Measurements from ENCODE around the gene OVOL1. TPM values are rescaled to one million over a fixed set of nuclear protein-coding genes. Genes with fewer than 3 reads are reported as not detected.

Gene OVOL1
- total RNA-seq, 1 experiment from 2014 or later = not detected

GRCh38 chr11:65782816-65783228, 4.0 kb upstream of the OVOL1 start:
- ChIA-PET POLR2A (ENCODE audit: low non-redundant PET) (interaction anchor here (0.6 kb wide), 1 partner anchor 33 kb away, joined by 3 read pairs; no protein-coding TSS in a partner anchor), CTCF (interaction anchor here (0.6 kb wide), 1 partner anchor 105 kb away, joined by 4 read pairs; the partner anchor contains the start of gene FIBP)
- intact Hi-C loops (cut with micrococcal nuclease; ENCODE audit: unreplicated experiment) = loop anchor here (5.0 kb wide), 3 partner anchors 34 to 219 kb away; partner anchors contain the start of genes BANF1, EIF1AD and KAT5
- Histone ChIP-seq H3K9me3 (ENCODE audit: low read depth, low read length, poor library complexity, severe bottlenecking) (no peaks in the 10 kb centered on the region), H3K27me3 (replicated peaks; ENCODE audit: insufficient read depth, low read depth, low read length, poor library complexity) (peaks cover 33% of the 10 kb centered on the region), H3K4me1 (ENCODE audit: insufficient read depth, low read length, poor library complexity, severe bottlenecking) (peaks cover 11% of the 10 kb centered on the region), H3K4me3 (ENCODE audit: low read depth, low read length, poor library complexity, severe bottlenecking) (no peak overlapping the region), H3K27ac (ENCODE audit: low read depth, low read length, poor library complexity, severe bottlenecking) (no peak overlapping the region), H3K36me3 (ENCODE audit: insufficient read depth, low read length, poor library complexity, severe bottlenecking) (peaks cover 14% of the 10 kb centered on the region)
- no peak for DNase-seq (ENCODE audit: low spot score)
- no peak for TF ChIP-seq EZH2 (IDR thresholded peaks at IDR 0.05; ENCODE audit: borderline replicate concordance, low read depth, low read length, poor library complexity, severe bottlenecking)
- no peak for TF ChIP-seq CTCF (conservative IDR thresholded peaks at IDR 0.05; ENCODE audit: low read depth, low read length)
- BruUV-seq (replicated peaks) = no TSS peak

DNA sequence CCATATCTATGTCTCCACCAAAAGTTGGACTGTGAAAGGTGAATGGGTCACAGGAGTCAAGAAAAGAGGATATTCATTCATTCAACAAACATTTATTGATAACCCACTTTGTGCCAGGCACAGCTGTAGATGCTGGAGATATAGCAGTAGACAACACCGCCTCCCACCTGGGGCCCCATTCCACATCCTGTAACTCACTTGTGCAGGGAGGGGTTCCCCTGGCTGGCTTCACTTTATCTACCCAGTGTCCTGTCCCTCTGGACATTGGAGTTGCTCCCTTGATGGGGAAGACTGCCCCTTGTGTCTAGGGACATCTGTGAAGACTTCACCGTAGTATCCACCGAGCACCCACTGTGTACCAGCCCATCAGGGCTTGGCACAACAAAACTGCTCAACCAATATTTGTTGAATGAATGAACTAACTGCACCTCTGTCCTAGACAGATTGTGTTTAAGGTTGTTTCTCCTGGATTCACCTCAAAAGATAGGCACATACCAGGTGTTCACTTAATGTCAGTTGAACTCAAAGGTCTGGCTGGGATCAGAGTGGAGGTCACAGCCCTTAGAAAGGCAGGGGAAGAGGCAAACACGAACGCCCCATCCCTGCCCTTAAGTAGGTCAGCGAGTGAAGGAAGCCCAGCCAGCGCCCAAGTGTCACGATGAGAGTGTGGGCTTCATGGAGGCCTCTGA, 1.4 kb upstream of the OVOL1 start:
- TF ChIP-seq EZH2 (IDR thresholded peaks at IDR 0.05; ENCODE audit: borderline replicate concordance, low read depth, low read length, poor library complexity, severe bottlenecking) (no peak), CTCF (conservative IDR thresholded peaks at IDR 0.05; ENCODE audit: low read depth, low read length) (no peak)
- Histone ChIP-seq H3K4me3 (ENCODE audit: low read depth, low read length, poor library complexity, severe bottlenecking) (no peak overlapping the region), H3K27ac (ENCODE audit: low read depth, low read length, poor library complexity, severe bottlenecking) (no peak overlapping the region), H3K4me1 (ENCODE audit: insufficient read depth, low read length, poor library complexity, severe bottlenecking) (peaks cover 8% of the 10 kb centered on the region), H3K27me3 (replicated peaks; ENCODE audit: insufficient read depth, low read depth, low read length, poor library complexity) (peaks cover 54% of the 10 kb centered on the region), H3K36me3 (ENCODE audit: insufficient read depth, low read length, poor library complexity, severe bottlenecking) (no peaks in the 10 kb centered on the region), H3K9me3 (ENCODE audit: low read depth, low read length, poor library complexity, severe bottlenecking) (no peaks in the 10 kb centered on the region)
- intact Hi-C loops (cut with micrococcal nuclease; ENCODE audit: unreplicated experiment) = no loop called here
- no TSS peak for BruUV-seq (replicated peaks)
- POLR2A ChIA-PET (ENCODE audit: low non-redundant PET) = no interaction called here
- no peak for DNase-seq (ENCODE audit: low spot score)
- CTCF ChIA-PET = no interaction called here

DNA sequence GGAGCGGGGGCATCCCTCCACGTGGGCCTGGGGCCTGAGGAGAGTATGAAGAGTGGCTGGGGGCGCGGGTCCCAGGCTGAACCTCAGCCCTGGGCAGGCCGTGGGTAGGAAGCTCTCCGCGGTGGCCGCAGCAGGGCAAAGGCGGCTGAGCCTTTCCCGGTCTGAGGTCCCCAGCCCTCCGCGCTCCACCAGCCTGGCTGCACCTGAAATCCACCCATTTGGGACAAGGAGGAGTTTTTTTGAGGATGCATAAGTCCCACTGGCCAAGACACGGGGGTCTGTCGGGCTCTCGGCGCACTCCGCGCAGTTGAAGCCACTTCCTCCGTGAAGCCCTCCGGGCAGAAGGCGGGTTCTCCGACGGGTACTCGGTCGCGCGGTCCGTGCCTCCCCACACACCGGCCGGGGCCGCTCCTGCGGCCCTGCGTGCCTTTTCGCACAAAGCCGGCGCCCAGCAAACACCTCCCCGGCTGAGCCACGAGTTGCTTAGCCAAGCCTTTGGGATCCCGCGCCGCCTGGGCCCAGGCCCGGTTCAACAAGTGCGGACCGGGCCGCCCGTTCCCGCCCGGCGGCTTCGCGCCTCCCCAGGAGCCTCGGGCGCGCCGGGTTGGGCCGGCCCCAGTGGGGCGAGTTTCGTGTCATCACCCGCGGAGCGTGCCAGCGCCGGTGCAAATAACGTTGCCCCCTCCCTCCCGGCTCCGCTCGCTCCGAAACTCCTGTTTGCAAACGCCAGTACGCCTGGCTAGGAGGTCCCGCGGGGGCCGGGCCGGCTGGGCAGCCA, 666 bp upstream of the OVOL1 start:
- H3K4me1 ChIP-seq (ENCODE audit: insufficient read depth, low read length, poor library complexity, severe bottlenecking) = peaks cover 8% of the 10 kb centered on the region
- no peak for DNase-seq (ENCODE audit: low spot score)
- H3K4me3 ChIP-seq (ENCODE audit: low read depth, low read length, poor library complexity, severe bottlenecking) = no peak overlapping the region
- H3K27ac ChIP-seq (ENCODE audit: low read depth, low read length, poor library complexity, severe bottlenecking) = no peak overlapping the region
- peaks cover 57% of the 10 kb centered on the region for H3K27me3 ChIP-seq (replicated peaks; ENCODE audit: insufficient read depth, low read depth, low read length, poor library complexity)
- POLR2A ChIA-PET (ENCODE audit: low non-redundant PET) = no interaction called here
- intact Hi-C loops (cut with micrococcal nuclease; ENCODE audit: unreplicated experiment) = no loop called here
- no TSS peak for BruUV-seq (replicated peaks)
- H3K36me3 ChIP-seq (ENCODE audit: insufficient read depth, low read length, poor library complexity, severe bottlenecking) = no peaks in the 10 kb centered on the region
- H3K9me3 ChIP-seq (ENCODE audit: low read depth, low read length, poor library complexity, severe bottlenecking) = no peaks in the 10 kb centered on the region
- CTCF ChIA-PET = no interaction called here
- peak; percentile 87 for TF ChIP-seq EZH2 (IDR thresholded peaks at IDR 0.05; ENCODE audit: borderline replicate concordance, low read depth, low read length, poor library complexity, severe bottlenecking)
- no peak for TF ChIP-seq CTCF (conservative IDR thresholded peaks at IDR 0.05; ENCODE audit: low read depth, low read length)
